ENCODE results near the gene ERCC6L2.

Gene ERCC6L2

DNA sequence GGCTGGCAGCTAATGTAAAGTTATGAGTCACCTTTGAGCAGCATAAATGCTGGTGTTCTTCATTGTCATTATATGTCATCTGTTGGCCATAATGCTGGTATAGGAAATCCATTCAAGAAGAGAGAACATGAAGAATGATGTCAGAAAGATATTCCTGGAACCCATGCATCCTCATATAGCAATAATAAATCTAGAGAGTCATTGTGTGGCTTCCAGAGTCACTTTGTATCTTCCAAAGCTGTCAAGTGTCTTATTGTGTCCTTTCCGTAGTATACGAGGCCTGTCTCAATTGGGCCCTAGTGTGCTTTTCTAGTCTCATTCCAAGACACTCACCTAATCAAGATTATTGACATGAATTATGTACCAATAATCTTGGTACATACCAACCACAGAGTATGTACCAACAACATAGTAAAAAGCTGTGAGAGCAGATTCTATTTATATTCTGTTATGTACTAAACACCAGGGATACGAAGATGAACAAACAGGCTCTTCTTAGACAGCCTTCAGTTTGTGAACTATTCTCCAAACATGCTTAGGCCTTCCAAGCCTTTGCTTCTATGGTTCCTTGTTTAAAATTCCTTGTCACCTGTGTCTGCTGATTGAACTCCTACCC is 110.1 kb downstream of the ERCC6L2 start:
- no peaks in the 10 kb centered on the region for H3K9me2 ChIP-seq (replicated peaks; ENCODE audit: control insufficient read depth, low read length)
- peaks cover 9% of the 10 kb centered on the region for H3K4me1 ChIP-seq (ENCODE audit: control insufficient read depth, low read length)
- H3K79me2 ChIP-seq (ENCODE audit: control insufficient read depth, low read length): no peaks in the 10 kb centered on the region
- H3K4me2 ChIP-seq (ENCODE audit: low read length): no peak overlapping the region
- no peaks in the 10 kb centered on the region for H3K27me3 ChIP-seq (ENCODE audit: control insufficient read depth, low read length)
- H4K20me1 ChIP-seq (ENCODE audit: control insufficient read depth, insufficient read depth, low read depth, low read length): no peaks in the 10 kb centered on the region
- H3K4me3 ChIP-seq (ENCODE audit: low read length): no peak overlapping the region
- no peak for TF ChIP-seq EZH2phosphoT487 (IDR thresholded peaks at IDR 0.05; ENCODE audit: borderline replicate concordance, low read length)
- TF ChIP-seq, protein P1, sequence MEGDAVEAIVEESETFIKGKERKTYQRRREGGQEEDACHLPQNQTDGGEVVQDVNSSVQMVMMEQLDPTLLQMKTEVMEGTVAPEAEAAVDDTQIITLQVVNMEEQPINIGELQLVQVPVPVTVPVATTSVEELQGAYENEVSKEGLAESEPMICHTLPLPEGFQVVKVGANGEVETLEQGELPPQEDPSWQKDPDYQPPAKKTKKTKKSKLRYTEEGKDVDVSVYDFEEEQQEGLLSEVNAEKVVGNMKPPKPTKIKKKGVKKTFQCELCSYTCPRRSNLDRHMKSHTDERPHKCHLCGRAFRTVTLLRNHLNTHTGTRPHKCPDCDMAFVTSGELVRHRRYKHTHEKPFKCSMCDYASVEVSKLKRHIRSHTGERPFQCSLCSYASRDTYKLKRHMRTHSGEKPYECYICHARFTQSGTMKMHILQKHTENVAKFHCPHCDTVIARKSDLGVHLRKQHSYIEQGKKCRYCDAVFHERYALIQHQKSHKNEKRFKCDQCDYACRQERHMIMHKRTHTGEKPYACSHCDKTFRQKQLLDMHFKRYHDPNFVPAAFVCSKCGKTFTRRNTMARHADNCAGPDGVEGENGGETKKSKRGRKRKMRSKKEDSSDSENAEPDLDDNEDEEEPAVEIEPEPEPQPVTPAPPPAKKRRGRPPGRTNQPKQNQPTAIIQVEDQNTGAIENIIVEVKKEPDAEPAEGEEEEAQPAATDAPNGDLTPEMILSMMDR (IDR thresholded peaks at IDR 0.05; ENCODE audit: low read depth, low read length, poor library complexity, severe bottlenecking): no peak
- H3K36me3 ChIP-seq (ENCODE audit: control insufficient read depth, low read length): peaks cover 16% of the 10 kb centered on the region
- H3K9me3 ChIP-seq (ENCODE audit: control insufficient read depth, insufficient read depth, low read length): peaks cover 7% of the 10 kb centered on the region; the same call in 1 of the 2 replicates
- no peak overlapping the region for H3K27ac ChIP-seq (ENCODE audit: low read depth, low read length)
- H3F3A ChIP-seq (ENCODE audit: control insufficient read depth, insufficient read depth): no peaks in the 10 kb centered on the region

DNA sequence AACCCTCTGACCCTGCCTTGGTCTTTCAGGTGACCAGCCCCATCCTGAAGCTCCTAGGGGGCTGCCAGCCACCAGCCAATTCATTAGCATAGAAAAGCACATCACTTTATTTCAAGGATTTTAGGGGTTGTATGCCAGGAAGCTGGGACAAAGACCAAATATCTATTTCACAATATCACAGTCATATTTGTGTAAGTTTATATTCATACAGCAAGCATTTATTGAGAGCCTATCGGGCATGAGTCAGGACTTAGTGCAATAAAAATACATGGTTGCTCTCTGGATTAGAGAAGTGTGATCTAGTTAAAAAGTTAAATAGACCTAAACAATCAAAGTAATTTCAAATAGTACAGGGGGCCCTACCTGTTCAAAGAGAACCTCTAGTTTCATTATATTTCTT is 113.8 kb downstream of the ERCC6L2 start:
- H3K27me3 ChIP-seq (ENCODE audit: control insufficient read depth, low read length): no peaks in the 10 kb centered on the region
- no peaks in the 10 kb centered on the region for H3K4me1 ChIP-seq (ENCODE audit: control insufficient read depth, low read length)
- no peaks in the 10 kb centered on the region for H4K20me1 ChIP-seq (ENCODE audit: control insufficient read depth, insufficient read depth, low read depth, low read length)
- no peaks in the 10 kb centered on the region for H3K9me2 ChIP-seq (replicated peaks; ENCODE audit: control insufficient read depth, low read length)
- peaks cover 16% of the 10 kb centered on the region for H3K36me3 ChIP-seq (ENCODE audit: control insufficient read depth, low read length)
- no peak overlapping the region for H3K27ac ChIP-seq (ENCODE audit: low read depth, low read length)
- no peak overlapping the region for H3K4me2 ChIP-seq (ENCODE audit: low read length)
- no peaks in the 10 kb centered on the region for H3F3A ChIP-seq (ENCODE audit: control insufficient read depth, insufficient read depth)
- peaks cover 7% of the 10 kb centered on the region; the same call in 1 of the 2 replicates for H3K9me3 ChIP-seq (ENCODE audit: control insufficient read depth, insufficient read depth, low read length)
- TF ChIP-seq EZH2phosphoT487 (IDR thresholded peaks at IDR 0.05; ENCODE audit: borderline replicate concordance, low read length): no peak
- TF ChIP-seq, protein P1 (IDR thresholded peaks at IDR 0.05; ENCODE audit: low read depth, low read length, poor library complexity, severe bottlenecking): no peak
- H3K79me2 ChIP-seq (ENCODE audit: control insufficient read depth, low read length): no peaks in the 10 kb centered on the region
- H3K4me3 ChIP-seq (ENCODE audit: low read length): no peak overlapping the region

DNA sequence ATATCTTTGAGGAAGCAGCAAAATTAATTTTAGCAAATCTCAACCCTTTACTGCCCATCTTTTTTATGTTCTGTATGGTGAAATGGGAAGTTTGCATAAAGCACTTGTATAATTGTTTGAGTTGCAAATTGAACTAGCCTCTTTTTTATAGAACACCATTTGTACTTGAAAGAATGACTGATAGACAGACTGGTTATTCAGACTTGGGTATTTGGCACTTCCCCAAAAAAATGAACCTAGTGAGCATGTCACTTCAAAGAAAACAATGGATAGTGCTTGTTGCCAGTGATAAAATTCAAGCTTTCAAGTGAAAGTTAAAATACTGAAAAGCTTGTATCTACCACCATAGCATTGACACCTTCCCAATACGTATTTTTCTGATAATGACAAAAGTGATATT is 115.8 kb downstream of the ERCC6L2 start:
- Histone ChIP-seq H4K20me1 (ENCODE audit: control insufficient read depth, insufficient read depth, low read depth, low read length) (no peaks in the 10 kb centered on the region), H3K9me3 (ENCODE audit: control insufficient read depth, insufficient read depth, low read length) (peaks cover 1% of the 10 kb centered on the region; the same call in 1 of the 2 replicates), H3F3A (ENCODE audit: control insufficient read depth, insufficient read depth) (no peaks in the 10 kb centered on the region), H3K4me2 (ENCODE audit: low read length) (no peak overlapping the region), H3K4me3 (ENCODE audit: low read length) (no peak overlapping the region), H3K36me3 (ENCODE audit: control insufficient read depth, low read length) (peaks cover 3% of the 10 kb centered on the region; the same call in 1 of the 2 replicates), H3K4me1 (ENCODE audit: control insufficient read depth, low read length) (no peaks in the 10 kb centered on the region), H3K79me2 (ENCODE audit: control insufficient read depth, low read length) (no peaks in the 10 kb centered on the region), H3K27ac (ENCODE audit: low read depth, low read length) (no peak overlapping the region), H3K9me2 (replicated peaks; ENCODE audit: control insufficient read depth, low read length) (no peaks in the 10 kb centered on the region), H3K27me3 (ENCODE audit: control insufficient read depth, low read length) (no peaks in the 10 kb centered on the region)
- TF ChIP-seq, protein P1 (IDR thresholded peaks at IDR 0.05; ENCODE audit: low read depth, low read length, poor library complexity, severe bottlenecking): no peak
- TF ChIP-seq EZH2phosphoT487 (IDR thresholded peaks at IDR 0.05; ENCODE audit: borderline replicate concordance, low read length): no peak

Measured in DOHH2 (cell line).